ENCODE measurements around the gene AQP7.

Gene AQP7

DNA sequence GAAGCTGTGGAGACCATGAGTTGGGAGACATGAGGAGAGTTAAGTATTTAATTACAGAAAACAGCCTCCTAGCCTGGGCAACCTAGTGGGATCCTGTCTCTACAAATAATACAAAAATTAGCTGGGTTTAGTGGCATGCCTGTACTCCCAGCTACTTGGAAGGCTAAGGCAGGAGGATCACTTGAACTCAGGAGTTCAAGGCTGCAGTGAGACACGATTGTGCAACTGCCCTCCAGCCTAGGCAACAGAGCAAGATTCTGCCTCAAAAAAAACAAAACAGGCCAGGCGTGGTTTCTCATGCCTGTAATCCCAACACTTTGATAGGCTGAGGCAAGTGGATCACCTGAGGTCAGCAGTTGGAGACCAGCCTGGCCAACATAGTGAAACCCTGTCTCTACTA is 52.6 kb downstream of the AQP7 start:
- H3K36me3 Mint-ChIP-seq (ENCODE audit: low read depth) = peaks cover 50% of the 10 kb centered on the region
- no peak for DNase-seq
- peaks cover 15% of the 10 kb centered on the region for H3K4me1 Mint-ChIP-seq
- H3K27me3 Mint-ChIP-seq (ENCODE audit: low read depth, poor library complexity) = no peaks in the 10 kb centered on the region
- no peak overlapping the region for H3K4me3 Mint-ChIP-seq
- TF ChIP-seq, protein P1, sequence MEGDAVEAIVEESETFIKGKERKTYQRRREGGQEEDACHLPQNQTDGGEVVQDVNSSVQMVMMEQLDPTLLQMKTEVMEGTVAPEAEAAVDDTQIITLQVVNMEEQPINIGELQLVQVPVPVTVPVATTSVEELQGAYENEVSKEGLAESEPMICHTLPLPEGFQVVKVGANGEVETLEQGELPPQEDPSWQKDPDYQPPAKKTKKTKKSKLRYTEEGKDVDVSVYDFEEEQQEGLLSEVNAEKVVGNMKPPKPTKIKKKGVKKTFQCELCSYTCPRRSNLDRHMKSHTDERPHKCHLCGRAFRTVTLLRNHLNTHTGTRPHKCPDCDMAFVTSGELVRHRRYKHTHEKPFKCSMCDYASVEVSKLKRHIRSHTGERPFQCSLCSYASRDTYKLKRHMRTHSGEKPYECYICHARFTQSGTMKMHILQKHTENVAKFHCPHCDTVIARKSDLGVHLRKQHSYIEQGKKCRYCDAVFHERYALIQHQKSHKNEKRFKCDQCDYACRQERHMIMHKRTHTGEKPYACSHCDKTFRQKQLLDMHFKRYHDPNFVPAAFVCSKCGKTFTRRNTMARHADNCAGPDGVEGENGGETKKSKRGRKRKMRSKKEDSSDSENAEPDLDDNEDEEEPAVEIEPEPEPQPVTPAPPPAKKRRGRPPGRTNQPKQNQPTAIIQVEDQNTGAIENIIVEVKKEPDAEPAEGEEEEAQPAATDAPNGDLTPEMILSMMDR (IDR thresholded peaks at IDR 0.05) = no peak
- H3K27ac Mint-ChIP-seq = no peak overlapping the region
- no peaks in the 10 kb centered on the region for H3K9me3 Mint-ChIP-seq

DNA sequence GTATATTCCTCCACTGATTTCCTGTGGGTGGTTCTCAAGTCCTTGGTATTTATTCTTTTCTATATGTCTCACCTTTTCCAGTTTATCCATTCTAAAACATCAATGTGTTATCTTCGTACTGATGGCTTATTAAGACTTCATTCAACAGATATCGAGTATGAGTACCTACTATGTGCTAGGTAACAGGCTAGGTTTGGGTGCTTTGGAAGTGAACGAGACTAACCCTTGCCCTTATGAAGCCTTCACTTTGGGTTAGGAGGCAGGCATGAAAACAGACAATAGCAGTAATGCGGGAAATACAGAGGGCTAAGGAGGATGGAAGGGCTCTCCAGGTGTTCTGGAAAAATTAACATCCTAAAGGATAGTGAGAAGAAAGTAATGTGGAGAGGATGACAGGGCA is 53.4 kb downstream of the AQP7 start:
- H3K36me3 Mint-ChIP-seq (ENCODE audit: low read depth) = peaks cover 49% of the 10 kb centered on the region
- H3K27me3 Mint-ChIP-seq (ENCODE audit: low read depth, poor library complexity) = no peaks in the 10 kb centered on the region
- no peak overlapping the region for H3K4me3 Mint-ChIP-seq
- H3K4me1 Mint-ChIP-seq = peaks cover 15% of the 10 kb centered on the region
- TF ChIP-seq, protein P1 (IDR thresholded peaks at IDR 0.05) = no peak
- H3K9me3 Mint-ChIP-seq = no peaks in the 10 kb centered on the region
- DNase-seq = no peak
- no peak overlapping the region for H3K27ac Mint-ChIP-seq

DNA sequence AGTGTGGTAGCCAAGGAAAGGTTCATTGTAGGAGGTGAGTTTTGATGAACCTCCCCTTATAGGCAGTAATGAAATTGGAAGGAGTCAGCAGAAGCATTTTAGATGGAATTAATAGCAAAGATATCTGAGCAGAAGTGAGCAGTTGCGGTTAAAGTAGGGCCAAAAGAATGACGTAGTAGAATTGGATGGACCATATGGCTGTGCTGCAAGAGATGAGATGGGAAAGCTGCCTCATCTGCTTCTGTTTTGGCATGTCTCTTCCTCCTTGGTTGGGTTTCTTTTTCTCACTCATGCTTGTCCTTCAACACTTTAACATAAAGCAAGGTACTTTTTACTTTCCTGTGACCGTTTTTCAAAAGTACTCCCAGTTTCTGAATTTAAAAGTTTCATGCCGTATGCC is 55.8 kb downstream of the AQP7 start:
- no peaks in the 10 kb centered on the region for H3K27me3 Mint-ChIP-seq (ENCODE audit: low read depth, poor library complexity)
- no peaks in the 10 kb centered on the region for H3K4me1 Mint-ChIP-seq
- H3K9me3 Mint-ChIP-seq = no peaks in the 10 kb centered on the region
- peaks cover 73% of the 10 kb centered on the region for H3K36me3 Mint-ChIP-seq (ENCODE audit: low read depth)
- DNase-seq = no peak
- H3K4me3 Mint-ChIP-seq = no peak overlapping the region
- TF ChIP-seq, protein P1 (IDR thresholded peaks at IDR 0.05) = no peak
- H3K27ac Mint-ChIP-seq = peak overlapping the region; percentile 4

DNA sequence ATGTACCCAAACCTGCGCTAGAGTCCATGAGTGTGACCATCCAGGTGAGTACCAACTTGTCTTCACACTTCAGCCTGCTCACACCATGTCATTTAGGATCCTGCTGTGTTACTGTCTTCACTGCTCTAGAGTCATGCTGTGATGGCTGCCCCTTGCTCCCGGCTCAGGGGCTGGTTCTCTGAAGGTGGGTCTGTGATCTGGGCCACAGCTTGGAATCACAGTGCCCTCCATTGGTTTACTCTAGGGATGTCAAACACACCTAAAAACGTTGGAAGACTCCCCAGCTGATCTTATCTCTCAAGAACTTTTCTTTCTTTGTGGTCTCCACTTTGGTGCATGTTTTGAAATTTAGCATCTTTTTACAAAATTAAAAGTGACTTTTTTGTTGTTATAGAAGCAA is 58.2 kb downstream of the AQP7 start:
- no peak overlapping the region for H3K27ac Mint-ChIP-seq
- DNase-seq = no peak
- H3K4me1 Mint-ChIP-seq = no peaks in the 10 kb centered on the region
- H3K27me3 Mint-ChIP-seq (ENCODE audit: low read depth, poor library complexity) = peaks cover 1% of the 10 kb centered on the region
- TF ChIP-seq, protein P1 (IDR thresholded peaks at IDR 0.05) = no peak
- peaks cover 93% of the 10 kb centered on the region for H3K36me3 Mint-ChIP-seq (ENCODE audit: low read depth)
- H3K9me3 Mint-ChIP-seq = peaks cover 21% of the 10 kb centered on the region
- H3K4me3 Mint-ChIP-seq = no peak overlapping the region

DNA sequence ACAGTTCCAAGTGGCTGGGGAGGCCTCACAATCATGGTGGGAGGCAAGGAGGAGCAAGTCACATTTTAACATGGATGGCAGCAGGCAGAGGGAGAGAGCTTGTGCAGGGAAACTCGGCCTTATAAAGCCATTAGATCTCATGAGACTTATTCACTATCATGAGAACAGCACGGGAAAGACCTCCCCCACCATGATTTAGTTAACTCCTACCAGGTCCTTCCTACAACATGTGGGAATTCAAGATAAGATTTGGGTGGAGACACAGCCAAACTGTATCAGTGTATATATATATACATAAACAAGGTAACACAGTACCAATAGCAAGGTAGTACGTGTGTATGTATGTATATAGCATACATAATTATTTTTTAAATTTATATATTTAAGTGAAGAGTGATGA is 61.2 kb downstream of the AQP7 start:
- Mint-ChIP-seq H3K27ac (no peak overlapping the region), H3K4me3 (no peak overlapping the region), H3K36me3 (ENCODE audit: low read depth) (peaks cover 93% of the 10 kb centered on the region), H3K4me1 (no peaks in the 10 kb centered on the region), H3K27me3 (ENCODE audit: low read depth, poor library complexity) (peaks cover 4% of the 10 kb centered on the region), H3K9me3 (peaks cover 37% of the 10 kb centered on the region)
- no peak for DNase-seq
- TF ChIP-seq, protein P1 (IDR thresholded peaks at IDR 0.05) = no peak

DNA sequence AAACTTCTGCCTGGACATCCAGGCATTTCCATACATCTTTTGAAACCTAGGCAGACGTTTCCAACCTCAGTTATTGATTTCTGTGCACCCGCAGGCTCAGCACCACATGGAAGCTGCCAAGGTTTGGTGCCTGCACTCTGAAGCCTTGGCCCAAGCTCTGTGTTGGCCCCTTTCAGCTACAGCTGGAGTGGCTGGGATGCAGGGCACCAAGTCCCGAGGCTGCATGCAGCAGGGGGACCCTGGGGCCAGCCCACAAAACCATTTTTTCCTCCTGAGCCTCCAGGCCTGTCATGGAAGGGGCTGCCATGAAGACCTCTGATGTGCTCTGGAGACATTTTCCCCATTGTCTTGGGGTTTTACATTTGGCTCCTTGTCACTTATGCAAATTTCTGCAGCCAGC is 62.2 kb downstream of the AQP7 start:
- no peak overlapping the region for H3K27ac Mint-ChIP-seq
- TF ChIP-seq, protein P1 (IDR thresholded peaks at IDR 0.05) = no peak
- H3K4me3 Mint-ChIP-seq = no peak overlapping the region
- peaks cover 93% of the 10 kb centered on the region for H3K36me3 Mint-ChIP-seq (ENCODE audit: low read depth)
- H3K4me1 Mint-ChIP-seq = no peaks in the 10 kb centered on the region
- H3K9me3 Mint-ChIP-seq = peaks cover 37% of the 10 kb centered on the region
- H3K27me3 Mint-ChIP-seq (ENCODE audit: low read depth, poor library complexity) = peaks cover 4% of the 10 kb centered on the region
- no peak for DNase-seq
